Left kidney (tissue), 8 donors: Measurements from ENCODE around the gene RNF168. TPM values are rescaled to one million over a fixed set of nuclear protein-coding genes. Genes with fewer than 3 reads are reported as not detected.
A peak's percentile ranks its signal among the peaks of the same experiment; 100 is the strongest.
"Not testable (repeated sequence)": the region's sequence is repeated elsewhere in the genome, so short reads cannot be mapped to it uniquely, and the experiment has no call there.

Experiments used
- DNase-seq: peaks from one replicate; pipeline ENCODE4 v3.0.0-alpha.2; 2013
- long read RNA-seq, 8 donors: transcript quantifications; one replicate each; lab custom pipeline, GENCODE V29; 2026
- polyA plus RNA-seq: library from polyadenylated mRNA; unstranded; fragments of 120-200 nt; gene quantifications from one replicate; pipeline ENCODE4 v1.2.1, GENCODE V29; 2013; ENCODE audit not compliant: insufficient read length

RNF168 gene, protein sequence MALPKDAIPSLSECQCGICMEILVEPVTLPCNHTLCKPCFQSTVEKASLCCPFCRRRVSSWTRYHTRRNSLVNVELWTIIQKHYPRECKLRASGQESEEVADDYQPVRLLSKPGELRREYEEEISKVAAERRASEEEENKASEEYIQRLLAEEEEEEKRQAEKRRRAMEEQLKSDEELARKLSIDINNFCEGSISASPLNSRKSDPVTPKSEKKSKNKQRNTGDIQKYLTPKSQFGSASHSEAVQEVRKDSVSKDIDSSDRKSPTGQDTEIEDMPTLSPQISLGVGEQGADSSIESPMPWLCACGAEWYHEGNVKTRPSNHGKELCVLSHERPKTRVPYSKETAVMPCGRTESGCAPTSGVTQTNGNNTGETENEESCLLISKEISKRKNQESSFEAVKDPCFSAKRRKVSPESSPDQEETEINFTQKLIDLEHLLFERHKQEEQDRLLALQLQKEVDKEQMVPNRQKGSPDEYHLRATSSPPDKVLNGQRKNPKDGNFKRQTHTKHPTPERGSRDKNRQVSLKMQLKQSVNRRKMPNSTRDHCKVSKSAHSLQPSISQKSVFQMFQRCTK
- 21.9 TPM for polyA plus RNA-seq
- long read RNA-seq, donor 1, full-length matches to known transcripts: 2 of 2 reads
- long read RNA-seq, donor 1, partial matches to known transcripts: 0 of 2 reads
- long read RNA-seq, donor 1, other reads (novel, unspliced or antisense): 0 of 2 reads
- long read RNA-seq, donor 2, full-length matches to known transcripts: 3 of 3 reads
- long read RNA-seq, donor 2, partial matches to known transcripts: 0 of 3 reads
- long read RNA-seq, donor 2, other reads (novel, unspliced or antisense): 0 of 3 reads
- long read RNA-seq, donor 3, full-length matches to known transcripts: 4 of 4 reads
- long read RNA-seq, donor 3, partial matches to known transcripts: 0 of 4 reads
- long read RNA-seq, donor 3, other reads (novel, unspliced or antisense): 0 of 4 reads
- long read RNA-seq, donor 4: 0 reads
- long read RNA-seq, donor 5, full-length matches to known transcripts: 2 of 2 reads
- long read RNA-seq, donor 5, partial matches to known transcripts: 0 of 2 reads
- long read RNA-seq, donor 5, other reads (novel, unspliced or antisense): 0 of 2 reads
- long read RNA-seq, donor 6, full-length matches to known transcripts: 7 of 7 reads
- long read RNA-seq, donor 6, partial matches to known transcripts: 0 of 7 reads
- long read RNA-seq, donor 6, other reads (novel, unspliced or antisense): 0 of 7 reads
- long read RNA-seq, donor 7, full-length matches to known transcripts: 3 of 3 reads
- long read RNA-seq, donor 7, partial matches to known transcripts: 0 of 3 reads
- long read RNA-seq, donor 7, other reads (novel, unspliced or antisense): 0 of 3 reads
- long read RNA-seq, donor 8, full-length matches to known transcripts: 6 of 6 reads
- long read RNA-seq, donor 8, partial matches to known transcripts: 0 of 6 reads
- long read RNA-seq, donor 8, other reads (novel, unspliced or antisense): 0 of 6 reads

DNA sequence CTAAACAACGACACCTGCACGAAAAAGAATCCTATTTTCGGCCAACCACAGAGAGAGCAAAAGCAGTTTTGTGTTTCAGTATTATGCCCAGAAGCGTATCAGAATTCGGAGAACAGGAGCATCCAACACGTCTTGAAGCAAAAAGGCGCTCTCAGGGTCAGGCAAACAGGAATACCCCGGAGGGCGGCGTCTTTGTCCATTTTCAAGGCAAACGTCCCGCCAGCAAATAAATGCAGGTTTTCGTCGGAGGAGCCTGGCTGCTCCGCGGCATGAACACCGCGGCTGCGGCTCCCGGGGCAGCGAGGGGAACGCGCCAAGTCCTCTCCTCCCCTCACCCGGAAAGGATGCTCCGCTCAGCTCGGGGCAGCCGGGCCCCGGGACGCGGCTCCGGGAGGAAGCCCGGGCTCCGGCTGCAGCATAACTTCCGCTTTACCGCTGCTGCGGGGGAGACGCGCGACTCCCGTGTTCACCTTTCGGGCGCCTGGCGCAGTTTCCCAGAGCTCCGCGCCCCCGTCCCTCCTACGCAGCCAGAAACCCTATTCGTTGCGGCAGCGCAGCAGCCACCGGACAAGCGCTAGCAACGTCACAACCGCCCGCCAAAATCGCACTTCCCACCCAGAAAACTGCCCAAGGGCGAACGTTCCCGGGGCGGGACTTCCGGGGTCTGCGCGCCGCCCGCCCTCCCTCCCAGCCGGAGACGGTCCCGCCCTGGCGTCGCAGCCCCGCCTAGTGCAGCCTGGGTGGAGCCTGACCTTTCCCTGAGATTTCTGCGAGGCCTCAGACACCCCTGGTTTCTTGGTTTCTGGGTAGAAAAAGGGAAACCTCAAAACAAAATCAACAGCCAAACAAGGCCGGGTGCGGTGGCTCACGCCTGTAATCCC is at the start of gene RNF168:
Gene RNF168 (minus strand): TSS at position 573 of the 881 bp plus-strand sequence. CDS start 595 bp downstream, outside the sequence.
- peak; percentile 95 for DNase-seq

DNA sequence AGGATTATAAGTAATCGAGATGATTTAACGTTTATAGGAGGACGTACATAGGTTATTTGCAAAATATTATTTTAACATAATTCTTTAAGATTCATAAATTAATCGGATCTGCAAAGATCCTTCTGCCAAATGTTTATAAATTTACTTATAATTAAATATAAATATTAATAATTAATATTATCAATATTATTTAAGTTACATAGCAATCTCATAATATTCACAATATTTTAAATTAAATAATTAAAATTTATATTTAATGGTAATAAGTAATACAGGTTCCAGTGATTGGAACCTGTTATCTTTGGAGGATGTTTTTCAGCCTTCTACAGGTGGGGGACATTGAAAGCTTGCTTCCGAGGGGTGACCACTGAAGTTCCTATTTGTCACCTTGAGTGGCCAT is 48.7 kb upstream of the RNF168 start:
- no peak for DNase-seq

DNA sequence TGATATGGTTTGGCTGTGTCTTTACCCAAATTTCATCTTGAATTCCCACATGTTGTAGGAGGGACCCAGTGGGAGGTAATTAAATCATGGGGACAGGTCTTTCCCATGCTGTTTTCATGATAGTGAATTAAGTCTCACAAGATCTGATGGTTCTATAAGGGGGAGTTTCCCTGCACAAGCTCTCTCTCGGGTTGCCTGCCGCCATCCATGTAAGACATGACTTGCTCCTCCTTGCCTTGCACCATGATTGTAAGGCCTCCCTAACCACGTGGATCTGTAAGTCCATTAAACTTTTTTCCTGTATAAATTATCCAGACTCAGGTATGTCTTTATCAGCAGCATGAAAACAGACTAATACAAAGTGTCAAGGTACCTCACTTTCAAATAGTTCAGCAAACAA is 46.6 kb upstream of the RNF168 start:
- not testable (repeated sequence) for DNase-seq

DNA sequence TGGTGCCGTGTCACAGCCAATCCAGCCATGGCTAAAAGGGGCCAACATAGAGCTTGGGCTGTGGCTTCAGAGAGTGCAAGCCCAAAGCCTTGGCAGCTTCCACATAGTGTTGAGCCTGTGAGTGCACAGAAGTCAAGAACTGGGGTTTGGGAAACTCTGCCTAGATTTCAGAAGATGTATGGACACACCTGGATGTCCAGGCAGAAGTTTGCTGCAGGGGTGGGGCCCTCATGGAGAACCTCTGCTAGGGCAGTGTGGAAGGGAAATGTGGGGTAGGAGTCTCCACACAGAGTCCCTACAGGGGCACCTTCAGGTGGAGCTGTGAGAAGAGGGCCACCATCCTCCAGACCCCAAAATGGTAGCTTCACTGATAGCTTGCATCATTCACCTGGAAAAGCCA is 45.7 kb upstream of the RNF168 start:
- DNase-seq: not testable (repeated sequence)

DNA sequence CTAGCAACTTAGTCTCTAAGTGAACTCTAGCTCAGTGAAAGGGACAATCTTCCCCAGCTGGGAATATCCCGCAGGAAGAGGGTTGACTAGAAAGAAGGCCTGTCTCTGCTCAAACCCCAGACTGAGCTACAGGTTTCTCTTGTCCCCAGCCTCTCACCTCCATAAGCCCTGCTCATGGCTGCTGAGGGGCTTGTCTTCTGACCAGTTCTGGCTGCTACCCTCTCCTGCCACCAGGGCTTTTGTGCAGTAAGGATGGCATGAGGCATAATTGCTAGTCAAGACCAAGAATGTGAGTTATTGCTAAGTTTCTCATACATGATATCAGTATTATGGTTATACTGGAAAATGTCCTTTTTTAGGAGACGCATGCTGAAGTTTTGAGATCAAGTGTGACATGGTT is 43.5 kb upstream of the RNF168 start:
- no peak for DNase-seq

DNA sequence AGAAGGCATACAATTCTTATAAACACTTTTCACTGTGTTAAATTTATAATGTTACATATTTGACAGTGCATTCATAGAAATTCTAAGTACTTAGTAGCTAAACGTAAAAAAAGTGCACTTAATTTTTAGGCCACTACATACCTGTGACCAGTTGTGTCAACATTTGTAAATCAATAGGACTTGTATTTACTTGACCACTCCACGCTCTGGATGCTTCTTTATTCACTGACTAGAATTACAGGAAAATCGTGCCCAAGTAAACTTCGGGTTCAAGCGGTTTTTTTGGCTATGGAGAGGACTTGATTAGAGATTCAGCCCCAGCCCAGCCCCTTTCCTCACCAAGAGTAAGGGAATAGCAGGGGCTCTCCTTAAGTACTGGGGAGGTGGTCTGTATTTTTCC is 43.0 kb upstream of the RNF168 start:
- DNase-seq: no peak

DNA sequence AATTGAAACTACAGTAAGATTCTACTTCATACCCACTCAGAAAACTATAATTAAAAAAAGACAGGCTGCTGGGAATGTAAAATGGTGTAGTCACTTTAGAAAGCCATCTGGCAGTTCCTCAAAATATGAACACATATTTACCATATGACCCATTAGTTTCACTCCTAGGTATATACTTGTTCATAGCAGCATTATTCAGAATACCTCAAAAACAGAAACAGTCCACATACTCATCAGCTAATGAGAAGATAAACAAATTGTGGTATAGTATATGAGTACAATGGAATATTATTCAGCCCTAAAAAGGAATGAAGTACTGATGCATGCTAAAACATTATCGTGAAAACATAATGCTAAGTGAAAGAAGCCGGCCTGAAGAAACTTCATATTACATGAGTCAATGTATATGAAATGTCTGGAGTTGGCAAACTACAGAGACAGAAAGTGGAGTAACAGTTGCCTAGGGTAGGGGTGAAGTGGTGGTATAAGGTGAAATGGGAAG is 41.0 kb upstream of the RNF168 start:
- no peak for DNase-seq

DNA sequence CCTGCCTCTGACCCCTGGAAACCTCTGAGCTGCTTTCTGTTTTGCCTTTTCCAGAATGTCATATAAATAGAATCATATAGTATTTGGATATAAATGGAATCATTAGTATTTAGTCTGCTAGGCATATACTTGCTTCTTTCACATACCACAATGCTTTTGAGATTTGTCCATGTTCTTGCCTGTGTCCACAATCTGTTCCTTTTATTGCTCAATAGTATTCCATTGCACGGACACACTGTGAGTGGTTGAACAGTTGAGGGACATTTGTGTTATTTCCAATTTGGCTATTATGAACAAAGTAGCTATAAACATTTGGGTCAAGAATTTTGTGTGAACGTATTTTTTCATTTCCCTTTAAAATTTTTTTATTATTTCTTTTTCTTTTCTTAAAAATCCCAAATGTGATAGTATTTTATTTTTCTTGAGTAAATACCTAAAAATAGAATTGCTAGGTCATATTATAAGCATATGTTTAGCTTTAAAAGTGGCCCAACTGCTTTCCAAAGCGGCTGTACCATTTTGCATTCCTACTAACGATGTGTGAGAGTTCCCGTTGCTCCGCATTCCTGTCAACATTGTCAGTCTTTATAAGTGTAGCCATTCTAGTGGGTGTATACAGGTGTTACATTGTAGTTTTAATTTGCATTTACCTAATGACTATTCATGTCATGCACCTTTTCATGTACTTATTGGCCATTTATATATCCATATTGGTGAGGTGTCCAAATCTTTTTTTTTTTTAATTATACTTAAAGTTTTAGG is 38.3 kb upstream of the RNF168 start:
- DNase-seq: no peak

DNA sequence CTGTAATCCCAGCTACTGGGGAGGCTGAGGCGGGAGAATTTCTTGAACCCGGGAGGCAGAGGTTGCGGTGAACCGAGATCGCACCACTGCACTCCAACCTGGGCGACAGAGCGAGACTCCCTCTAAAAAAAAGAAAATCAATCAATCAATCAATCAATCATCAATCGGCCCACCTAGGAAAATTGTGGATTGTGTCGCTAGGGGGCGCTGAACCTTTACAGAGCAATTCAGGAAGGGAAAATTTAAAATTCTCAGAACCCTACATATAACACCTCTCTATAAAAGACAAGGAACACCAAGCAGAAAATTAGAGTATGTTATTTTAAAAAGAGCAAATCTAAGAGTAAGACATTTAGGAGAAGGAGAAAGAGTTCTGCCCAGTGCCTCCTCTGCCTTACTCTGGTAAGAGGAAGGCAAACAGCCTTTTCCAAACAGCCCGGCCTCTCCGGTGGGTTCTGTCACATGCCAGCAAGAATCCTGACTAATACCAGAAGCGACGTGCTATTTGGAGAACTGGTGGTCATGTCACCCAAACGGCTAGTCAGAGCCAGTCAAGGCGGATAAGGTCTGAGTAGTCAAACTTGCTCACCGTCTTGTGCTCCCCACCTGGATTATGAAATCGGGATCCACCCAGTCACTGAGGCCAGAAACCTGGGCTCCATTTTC is 33.9 kb upstream of the RNF168 start:
- DNase-seq: no peak

DNA sequence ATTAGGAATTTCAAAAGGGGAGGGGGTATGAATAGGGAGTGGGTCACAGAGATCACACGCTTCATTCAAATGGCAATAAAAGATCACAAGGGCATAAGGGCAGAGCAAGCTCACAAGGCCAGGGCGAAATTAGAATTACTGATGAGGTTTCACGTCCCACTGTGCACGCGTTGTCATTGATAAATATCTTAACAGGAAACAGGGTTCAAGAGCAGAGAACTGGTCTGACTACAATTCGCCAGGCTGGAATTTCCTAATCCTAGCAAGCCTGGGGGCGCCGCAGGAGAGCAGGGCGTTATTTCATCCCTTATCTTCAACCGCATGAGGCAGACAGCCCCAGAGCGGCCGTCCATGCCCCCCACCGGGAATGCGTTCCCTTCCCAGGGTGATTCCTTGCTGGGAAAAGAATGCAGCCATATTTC is 29.7 kb upstream of the RNF168 start:
- DNase-seq: no peak

DNA sequence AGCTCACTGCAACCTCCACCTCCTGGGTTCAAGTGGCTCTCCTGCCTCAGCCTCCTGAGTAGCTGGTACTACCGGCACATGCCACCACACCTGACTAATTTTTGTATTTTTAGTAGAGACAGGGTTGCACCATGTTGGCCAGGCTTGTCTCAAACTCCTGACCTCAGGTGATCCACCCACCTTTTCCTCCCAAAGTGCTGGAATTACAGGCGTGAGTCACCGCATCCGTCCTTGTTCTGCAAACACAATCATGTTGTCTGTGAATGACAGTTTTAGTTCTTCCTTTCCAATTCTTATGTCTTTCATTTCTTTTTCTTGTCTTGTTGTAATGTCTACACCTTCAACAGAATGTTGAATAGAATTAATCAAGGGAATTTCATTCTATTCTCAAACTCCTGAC is 27.9 kb upstream of the RNF168 start:
- DNase-seq: no peak

DNA sequence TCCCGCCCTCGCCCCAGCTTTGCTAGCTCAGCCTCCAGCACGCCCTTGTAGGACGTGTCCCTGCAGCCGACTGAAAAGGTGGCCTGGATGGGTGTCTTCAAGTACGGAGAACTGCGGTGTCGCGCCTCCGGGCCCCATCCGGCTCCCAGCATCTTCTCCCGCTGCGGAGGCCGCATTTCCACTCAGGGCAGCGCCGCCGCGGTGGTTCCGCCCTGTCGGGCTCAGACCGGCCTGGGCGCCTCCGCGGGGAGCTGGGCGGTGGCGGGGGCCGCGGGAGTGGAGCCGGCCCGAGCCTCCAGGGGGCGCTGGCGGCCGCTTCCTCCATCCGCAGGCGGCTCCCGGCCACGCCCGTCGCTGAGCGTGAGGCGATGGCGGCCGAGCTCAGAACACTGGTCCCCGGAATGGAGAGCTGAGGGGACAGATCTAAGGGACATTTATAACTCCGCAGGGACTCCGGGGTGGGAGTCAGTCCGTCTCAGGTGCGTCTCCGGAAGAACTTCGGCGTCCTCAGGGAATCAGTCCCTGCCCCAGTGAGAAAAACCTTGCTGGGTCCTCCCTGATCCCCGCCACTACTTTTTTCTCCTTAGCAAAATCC is 25.2 kb upstream of the RNF168 start:
- DNase-seq: peak; percentile 53

DNA sequence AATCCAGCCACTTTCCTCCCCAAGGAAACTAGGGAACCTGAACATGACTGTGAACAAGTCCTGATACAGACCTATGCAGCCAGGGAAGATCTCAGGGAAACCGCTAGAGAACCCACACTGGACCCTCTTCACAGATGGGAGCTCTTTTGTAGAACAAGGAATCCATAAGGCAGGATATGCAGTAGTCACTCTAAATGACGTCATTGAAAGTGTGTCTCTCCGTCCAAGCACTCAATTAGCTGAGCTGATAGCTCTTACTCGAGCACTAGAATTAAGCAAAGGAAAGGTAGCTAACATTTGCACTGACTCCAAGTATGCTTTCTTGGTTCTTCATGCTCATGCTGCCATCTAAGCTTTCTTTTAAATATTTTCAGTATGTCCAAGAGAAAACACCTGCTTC is 21.6 kb upstream of the RNF168 start:
- DNase-seq: no peak

DNA sequence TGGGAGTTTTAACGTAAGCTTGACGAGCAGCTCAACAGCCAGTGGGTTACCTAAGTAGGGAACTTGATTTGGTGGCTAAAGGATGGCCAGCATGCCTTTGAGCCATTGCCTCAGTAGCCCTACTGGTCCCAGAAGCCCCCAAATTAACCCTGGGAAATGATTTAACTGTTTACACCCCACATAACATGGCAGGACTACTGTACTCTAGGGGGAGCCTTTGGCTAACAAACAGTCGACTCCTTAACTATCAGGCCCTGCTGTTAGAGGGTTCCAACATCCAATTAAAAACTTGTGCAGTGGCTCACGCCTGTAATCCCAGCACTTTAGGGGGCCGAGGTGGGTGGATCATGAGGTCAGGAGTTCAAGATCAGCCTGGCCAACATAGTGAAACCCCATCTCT is 21.0 kb upstream of the RNF168 start:
- no peak for DNase-seq

DNA sequence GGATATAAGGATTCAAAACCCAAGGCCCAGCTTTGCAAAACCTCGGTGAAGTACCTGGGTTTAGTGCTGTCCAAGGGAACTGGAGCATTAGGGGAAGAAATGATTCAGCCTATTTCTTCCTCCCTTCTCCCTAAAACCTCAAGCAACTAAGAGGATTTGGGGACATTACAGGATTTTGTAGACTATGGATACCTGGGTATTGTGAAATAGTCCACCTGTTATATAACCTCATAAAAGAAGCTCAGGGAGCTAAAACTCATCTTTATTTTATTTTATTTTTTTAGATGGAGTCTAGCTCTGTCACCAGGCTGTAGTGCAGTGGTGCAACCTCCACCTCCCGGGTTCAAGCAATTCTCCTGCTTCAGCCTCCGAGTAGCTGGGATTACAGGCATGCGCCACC is 20.3 kb upstream of the RNF168 start:
- no peak for DNase-seq

DNA sequence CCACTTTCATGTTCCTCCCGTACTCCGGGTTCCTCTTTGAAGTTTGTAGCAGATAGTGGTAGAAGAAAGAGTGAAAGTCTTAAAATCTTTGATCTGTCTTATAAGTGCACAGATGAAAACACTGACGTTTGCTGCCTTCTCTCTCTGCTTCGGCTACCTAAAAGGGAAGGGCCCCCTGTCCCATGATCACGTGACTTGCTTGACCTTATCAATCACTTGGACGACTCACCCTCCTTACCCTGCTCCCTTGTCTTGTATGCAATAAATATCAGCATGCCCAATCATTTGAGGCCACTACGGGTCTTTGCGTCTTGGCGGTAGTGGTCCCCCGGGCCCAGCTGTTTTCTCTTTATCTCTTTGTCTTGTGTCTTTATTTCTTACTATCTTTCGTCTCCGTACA is 17.7 kb upstream of the RNF168 start:
- DNase-seq: not testable (repeated sequence)

DNA sequence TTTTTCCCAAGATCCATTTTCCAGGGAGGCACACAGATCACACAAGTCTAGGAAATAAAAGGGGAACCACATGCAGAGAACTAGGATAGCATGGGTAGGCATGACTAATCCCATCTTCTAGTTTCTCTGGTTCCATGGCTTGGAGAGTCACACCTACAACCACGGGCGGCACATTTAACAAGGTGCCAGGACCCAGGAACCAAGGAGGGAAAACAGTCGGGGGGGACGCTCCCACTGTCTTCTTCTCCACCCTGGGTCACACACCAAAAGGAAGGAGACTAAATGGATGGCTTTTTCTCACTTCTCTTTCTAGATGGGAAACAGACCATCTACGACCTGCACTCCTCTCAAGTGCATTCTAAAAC is 16.1 kb upstream of the RNF168 start:
- no peak for DNase-seq

DNA sequence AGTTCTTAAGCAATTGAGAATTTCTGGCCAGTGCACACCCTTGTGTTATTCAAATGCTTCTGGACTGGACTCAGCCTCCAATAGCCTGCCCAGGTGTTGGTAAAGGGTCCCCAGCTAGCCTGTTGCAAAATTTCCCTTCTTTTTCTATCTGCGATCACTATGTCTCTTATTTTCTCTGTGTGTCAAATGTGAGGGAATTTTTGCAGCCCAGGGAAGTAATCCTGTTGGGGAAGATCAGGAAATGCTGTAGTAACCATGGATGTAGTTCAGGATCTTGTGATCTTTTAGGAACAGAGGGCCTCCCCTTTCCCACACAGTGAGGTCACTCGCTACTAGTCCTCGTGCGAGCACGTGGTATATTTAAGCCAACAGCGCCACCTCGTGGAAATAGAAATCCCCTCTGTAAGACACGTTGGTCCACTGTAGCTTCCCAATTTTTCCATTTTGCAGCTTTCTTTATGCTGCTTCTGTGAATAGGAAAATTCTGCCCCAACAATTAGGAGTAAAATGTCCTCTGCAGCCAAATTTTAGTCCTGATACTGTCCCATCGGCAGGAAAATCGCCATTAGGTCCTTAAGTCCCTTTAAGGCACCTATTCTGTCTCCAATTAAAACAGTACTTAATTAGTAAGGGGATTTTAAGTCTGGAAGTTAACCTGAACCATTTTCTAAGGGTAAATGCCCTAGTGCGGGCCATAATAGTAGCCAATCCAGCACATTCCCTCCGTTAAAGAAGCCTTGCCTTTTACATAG is 15.6 kb upstream of the RNF168 start:
- no peak for DNase-seq
